Mesodermal cell (in vitro differentiated cells): ENCODE results near the gene KRT7.
"Not testable (repeated sequence)": the region's sequence is repeated elsewhere in the genome, so short reads cannot be mapped to it uniquely, and the experiment has no call there.

Experiments
- H3K27ac ChIP-seq: 2 replicates; pipeline ENCODE4 v1.7.0; 2013; ENCODE audit warnings: mild to moderate bottlenecking, low read depth, low read length, moderate library complexity; ENCODE audit not compliant: severe bottlenecking
- H3K36me3 ChIP-seq: 2 replicates; pipeline ENCODE4 v1.7.1; 2013; ENCODE audit warnings: mild to moderate bottlenecking, low read length, moderate library complexity; ENCODE audit not compliant: control insufficient read depth, insufficient read depth
- H3K4me1 ChIP-seq: one replicate; pipeline ENCODE4 v1.7.1; 2013; ENCODE audit warnings: mild to moderate bottlenecking, low read length; ENCODE audit not compliant: insufficient read depth, control insufficient read depth, poor library complexity, severe bottlenecking
- H3K4me3 ChIP-seq: 2 replicates; pipeline ENCODE4 v1.7.0; 2013; ENCODE audit warnings: low read length, control low read depth, mild to moderate bottlenecking; ENCODE audit not compliant: insufficient read depth, poor library complexity, severe bottlenecking; ENCODE audit errors: extremely low read depth
- H3K9me3 ChIP-seq: 2 replicates; pipeline ENCODE4 v1.7.1; 2013; ENCODE audit warnings: mild to moderate bottlenecking, low read length, moderate library complexity; ENCODE audit not compliant: control insufficient read depth
- WGBS, 2 experiments: methylation state at CpG; one replicate each; pipeline ENCODE4 v1.1.5; 2013; ENCODE audit warnings: missing lambda C conversion rate in 2 of 2; ENCODE audit not compliant: insufficient coverage in 2 of 2; 5-methylcytosine and 5-hydroxymethylcytosine counted together

The KRT7 gene

DNA sequence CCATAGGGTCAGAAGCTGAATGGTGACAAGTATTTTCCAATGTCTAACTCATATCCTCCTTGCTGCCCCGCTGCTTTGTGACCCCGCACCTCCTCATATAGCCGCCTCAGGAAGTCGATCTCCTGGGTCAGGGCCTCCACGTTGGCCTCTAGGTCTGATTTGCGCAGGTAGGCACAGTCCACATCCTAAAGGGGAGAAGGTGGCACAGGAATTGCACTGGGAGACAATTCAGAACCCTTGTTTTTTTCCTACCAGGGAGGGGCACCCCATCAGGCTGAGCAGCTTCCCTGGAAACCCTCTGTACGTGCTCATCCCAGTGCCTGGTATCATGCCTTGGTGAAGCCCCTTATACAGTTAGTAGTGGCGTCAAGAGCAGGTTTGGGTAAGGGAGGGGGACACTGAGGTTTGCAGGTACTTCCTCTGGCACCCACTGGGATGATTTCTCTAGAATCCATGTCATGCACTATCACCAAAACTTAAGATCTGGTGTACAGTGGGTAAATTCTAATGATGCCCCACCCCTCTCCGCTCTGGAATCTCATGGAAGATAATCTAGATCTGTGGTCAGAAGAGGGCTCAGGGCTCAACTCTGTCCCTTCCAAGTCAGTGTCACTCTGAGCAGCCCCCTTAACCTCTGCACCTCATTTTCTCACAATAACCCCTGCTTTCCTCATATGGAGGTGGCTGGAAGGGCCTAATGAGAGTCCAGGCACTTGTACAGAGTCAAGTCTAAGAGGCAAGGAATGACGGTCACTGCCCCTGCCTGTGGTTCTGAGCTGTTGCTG, 21.3 kb downstream of the KRT7 start:
- no peak overlapping the region for H3K27ac ChIP-seq
- H3K4me3 ChIP-seq: no peak overlapping the region
- H3K36me3 ChIP-seq: no peaks in the 10 kb centered on the region
- no peaks in the 10 kb centered on the region for H3K9me3 ChIP-seq
- H3K4me1 ChIP-seq: no peaks in the 10 kb centered on the region
- 94 to 96% methylated on average over 8 to 9 of the region's 10 CpGs for WGBS, 2 experiments

DNA sequence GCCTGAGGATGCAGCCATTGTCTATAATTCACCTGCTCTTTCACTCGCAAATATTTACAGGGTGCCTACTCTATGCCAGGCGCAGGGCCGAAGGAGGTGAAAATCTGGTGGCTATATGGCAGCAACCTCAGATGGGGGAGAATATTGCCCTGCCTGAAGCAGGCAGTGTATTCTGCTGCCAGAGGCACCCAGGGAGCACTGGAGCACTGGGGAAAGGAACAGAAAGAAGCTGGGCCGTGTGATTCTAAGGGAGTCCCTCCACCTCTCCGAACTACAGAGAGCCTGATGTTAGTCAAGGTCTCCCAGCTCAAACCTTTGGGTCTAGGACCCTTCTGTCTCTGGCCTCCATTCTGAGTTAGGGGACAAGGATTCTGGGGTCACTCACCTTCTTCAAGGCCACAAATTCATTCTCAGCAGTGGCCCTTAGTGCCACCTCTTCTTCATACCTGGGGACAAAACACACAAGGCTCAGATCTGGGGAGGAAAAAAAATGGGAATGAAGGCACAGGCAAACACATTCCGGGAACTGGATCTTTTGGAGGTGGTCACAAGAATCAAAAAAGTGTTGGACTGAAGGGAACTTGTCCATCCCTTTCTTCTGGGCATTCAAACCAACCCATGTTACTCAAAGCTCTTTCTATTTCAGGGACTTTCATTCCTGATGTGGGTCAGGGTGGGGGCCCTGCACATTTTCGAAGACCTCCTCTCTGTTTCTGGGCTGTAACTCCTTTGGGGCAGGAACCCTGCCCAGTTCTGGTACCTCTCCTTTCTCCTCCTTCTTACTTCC, 22.1 kb downstream of the KRT7 start:
- 64 to 88% methylated on average over 4 to 5 of the region's 7 CpGs for WGBS, 2 experiments
- Histone ChIP-seq H3K9me3 (no peaks in the 10 kb centered on the region), H3K4me3 (no peak overlapping the region), H3K4me1 (no peaks in the 10 kb centered on the region), H3K36me3 (no peaks in the 10 kb centered on the region), H3K27ac (no peak overlapping the region)

DNA sequence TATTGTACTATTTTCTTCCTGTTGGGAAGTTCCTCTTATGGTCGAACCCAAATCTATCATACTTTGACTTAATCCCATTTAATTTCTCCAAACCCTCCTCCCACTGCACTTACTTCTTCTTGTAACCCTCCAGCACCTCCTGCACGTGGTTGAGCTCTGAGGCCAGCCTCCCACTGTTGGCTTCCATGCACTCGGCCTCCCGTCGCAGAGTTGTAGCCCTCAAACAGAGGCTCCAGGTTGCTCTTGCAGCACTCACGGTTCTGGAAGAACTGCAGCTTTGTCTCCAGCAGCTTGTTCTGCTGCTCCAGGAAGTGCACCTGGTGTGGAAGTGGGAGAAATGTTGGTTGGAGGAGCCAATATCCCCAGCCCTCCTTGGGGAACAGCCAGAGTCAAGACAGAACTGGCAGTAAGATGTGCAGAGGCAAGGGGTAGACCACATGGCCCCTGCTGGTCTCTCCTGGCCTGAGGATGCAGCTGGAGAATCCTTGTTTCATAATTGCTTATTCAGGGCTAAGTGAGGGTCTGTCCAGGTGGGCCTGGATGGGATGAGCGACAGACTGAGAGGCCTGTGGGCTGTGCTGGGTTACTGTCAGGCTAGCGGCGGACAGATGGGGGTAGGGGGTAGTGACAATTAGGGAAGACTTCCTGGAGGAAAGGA, 23.0 kb downstream of the KRT7 start:
- Histone ChIP-seq H3K36me3 (no peaks in the 10 kb centered on the region), H3K27ac (no peak overlapping the region), H3K4me1 (no peaks in the 10 kb centered on the region), H3K4me3 (no peak overlapping the region), H3K9me3 (no peaks in the 10 kb centered on the region)
- WGBS, 2 experiments: 86 to 88% methylated on average over 8 to 9 of the region's 9 CpGs

DNA sequence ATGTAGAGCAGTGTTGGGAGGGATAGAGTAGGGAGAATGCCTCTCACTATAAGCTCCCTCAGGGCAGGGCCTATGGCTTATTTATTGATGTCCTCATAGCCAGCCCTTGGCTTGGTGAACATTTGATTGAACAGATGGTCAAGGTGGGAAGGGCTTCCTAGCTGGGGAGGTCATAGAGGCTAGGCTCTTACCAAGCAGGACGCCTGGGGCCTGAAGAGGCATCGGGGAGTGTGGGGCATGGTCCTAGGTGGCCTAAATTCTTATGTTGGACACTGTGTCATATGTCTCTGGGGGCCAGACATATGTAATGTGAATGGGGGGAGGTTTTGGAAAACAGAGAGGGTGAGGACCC, 23.5 kb downstream of the KRT7 start:
- Histone ChIP-seq H3K9me3 (no peaks in the 10 kb centered on the region), H3K4me1 (no peaks in the 10 kb centered on the region)
- 79 to 88% methylated on average over 2 of the region's 2 CpGs for WGBS, 2 experiments

DNA sequence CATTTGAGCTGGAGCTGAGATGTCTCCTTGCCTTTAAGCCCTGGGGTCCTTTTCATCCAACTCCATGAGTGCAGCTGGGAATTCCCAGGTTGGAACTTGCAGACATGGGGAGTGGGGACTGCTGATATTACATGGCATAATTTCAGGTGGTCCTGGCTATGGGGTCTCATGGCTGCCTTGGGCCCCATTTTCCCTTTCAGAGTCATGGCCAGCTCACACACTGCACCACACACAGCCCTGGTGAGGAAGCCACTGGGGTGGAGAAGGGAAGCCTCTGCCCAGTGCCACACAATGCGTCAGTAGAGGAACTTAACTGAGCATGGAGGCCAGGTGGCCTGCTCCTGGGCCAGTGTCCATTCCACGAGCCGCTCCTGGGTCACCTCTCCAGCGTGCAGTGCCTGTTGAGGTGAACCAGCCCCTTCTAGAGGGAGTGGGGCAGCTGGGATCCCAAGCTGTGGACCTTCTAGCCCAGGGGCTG, 24.1 kb downstream of the KRT7 start:
- no peaks in the 10 kb centered on the region for H3K9me3 ChIP-seq
- no peak overlapping the region for H3K4me3 ChIP-seq
- no peaks in the 10 kb centered on the region for H3K4me1 ChIP-seq
- H3K36me3 ChIP-seq: no peaks in the 10 kb centered on the region
- 85 to 93% methylated on average over 4 of the region's 4 CpGs for WGBS, 2 experiments
- no peak overlapping the region for H3K27ac ChIP-seq

More for the DNA sequence above, 23.5 kb downstream of the KRT7 start:
- H3K36me3 ChIP-seq: no peaks in the 10 kb centered on the region
- H3K27ac ChIP-seq: no peak overlapping the region
- no peak overlapping the region for H3K4me3 ChIP-seq

DNA sequence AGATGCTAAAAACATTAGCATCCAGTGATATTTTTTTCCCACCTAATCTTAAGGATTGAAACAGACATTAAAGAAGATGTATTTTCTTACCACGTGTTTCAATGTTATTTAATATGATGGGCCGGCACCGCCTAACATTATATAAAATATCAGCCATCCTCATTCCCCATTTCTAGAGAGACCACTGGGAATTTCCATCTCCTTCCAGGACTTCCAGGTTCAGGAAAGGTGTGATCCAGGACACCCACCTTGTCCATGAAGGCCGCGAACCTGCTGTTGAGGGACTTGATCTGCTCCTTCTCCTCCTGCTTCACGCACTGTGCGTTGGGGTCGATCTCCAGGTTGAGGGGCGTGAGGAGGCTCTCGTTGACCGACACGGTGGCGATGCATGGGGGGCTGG, 24.9 kb downstream of the KRT7 start:
- not testable (repeated sequence) for H3K27ac ChIP-seq, H3K4me1 ChIP-seq, H3K9me3 ChIP-seq, H3K36me3 ChIP-seq, H3K4me3 ChIP-seq
- 86 to 97% methylated on average over 4 of the region's 13 CpGs for WGBS, 2 experiments

DNA sequence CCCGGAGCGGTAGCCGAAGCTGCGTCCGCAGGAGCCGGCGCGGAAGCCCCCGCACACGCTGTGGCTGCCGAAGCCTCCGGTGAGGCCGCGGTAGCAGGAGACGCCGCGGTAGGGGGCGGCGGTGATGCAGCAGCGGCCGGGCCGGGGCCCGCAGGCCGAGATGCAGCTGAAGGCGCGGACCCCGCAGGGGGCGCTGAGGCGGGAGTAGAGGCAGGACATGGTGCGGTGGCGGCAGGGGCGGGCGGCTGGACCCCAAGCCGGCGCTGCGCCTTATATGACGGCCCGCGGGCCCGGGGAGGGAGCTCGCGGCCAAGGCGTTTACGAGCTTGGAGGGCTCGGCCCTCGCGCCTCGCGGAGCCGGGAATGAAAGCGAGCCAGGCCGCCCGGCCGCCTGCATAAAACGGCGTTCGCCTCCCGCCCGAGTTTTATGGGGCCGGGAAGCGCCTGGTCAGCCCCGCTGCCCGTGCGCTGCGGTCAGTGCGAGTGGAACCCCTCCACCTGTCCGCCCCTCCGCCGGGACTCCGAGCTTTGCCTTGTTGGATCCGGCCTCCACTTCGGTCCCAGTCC, 25.4 kb downstream of the KRT7 start:
- no peaks in the 10 kb centered on the region for H3K4me1 ChIP-seq
- no peaks in the 10 kb centered on the region for H3K9me3 ChIP-seq
- WGBS, 2 experiments: 9% methylated on average over 64 to 67 of the region's 72 CpGs
- H3K36me3 ChIP-seq: no peaks in the 10 kb centered on the region
- no peak overlapping the region for H3K27ac ChIP-seq
- H3K4me3 ChIP-seq: peak overlapping the region; percentile 11

DNA sequence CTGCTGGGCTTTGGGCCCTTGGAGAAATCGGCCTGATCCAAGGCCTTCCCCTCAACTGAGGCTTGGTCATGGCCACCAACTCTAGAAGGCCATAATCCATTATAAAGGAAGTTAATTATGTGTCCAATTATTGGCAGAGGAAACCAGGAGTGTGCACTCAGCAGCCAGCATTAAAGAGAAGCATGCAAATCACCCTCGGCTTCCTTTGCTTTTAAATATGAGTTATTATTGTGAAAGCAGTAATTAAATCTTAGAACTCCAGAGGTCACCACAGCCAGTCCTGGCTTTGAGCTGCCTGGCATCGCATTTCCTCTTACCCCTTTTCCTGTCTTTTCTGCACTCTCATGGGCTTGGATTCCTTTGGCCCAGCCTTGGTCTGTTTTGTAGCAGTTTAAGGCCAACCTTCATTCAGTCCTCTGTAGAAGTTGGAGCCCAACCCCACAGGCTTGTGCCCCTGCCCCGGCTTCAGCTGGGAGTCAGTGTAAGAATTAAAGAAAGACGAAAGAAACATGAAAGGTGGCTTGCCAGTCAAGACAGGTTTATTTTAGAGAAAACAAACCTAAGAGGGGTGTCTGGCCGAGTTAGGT, 26.7 kb downstream of the KRT7 start:
- Histone ChIP-seq H3K4me3 (no peak overlapping the region), H3K4me1 (no peaks in the 10 kb centered on the region), H3K36me3 (no peaks in the 10 kb centered on the region), H3K9me3 (no peaks in the 10 kb centered on the region), H3K27ac (no peak overlapping the region)
- WGBS, 2 experiments: 81 to 94% methylated on average over 5 to 6 of the region's 6 CpGs

DNA sequence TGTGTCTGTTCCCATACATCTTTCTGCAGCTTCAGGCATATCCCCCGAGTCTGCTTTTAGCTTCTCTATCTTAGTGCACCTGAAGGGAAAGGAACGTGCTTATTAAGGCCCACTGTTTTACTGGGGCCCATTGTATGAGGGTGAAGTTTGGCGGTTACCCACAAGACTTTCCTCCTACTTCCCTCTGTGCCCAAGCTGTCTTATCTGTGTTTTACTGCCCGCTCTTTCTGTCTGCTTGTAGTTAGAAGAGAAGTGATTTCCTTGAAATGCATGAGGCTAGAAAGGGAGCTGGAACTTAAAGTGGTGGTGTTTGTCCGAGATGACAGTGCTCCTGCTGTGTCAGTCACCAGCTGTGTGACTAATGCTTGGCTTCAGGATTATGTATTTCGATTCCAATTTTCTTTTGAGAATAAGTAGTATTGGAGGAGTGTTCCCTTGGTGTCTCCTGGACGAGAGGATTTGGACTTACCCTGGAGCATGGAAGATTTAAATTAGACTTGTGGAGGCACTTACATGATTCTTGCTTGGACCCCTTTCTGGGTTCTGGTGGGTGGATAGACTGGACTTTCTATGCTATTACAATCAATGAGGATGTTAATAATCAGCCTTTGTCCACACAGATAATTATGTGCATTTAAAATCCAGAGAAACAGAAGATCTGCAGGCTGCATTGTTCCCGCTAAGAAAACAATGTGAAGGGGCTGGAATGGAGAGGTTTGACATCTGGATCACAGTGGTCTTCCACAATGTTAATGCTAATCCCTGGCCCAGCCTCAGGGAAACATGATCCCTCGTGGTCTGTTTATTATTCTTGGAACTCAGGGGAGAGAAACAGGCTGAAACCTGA, 27.5 kb downstream of the KRT7 start:
- Histone ChIP-seq H3K27ac (no peak overlapping the region), H3K36me3 (no peaks in the 10 kb centered on the region), H3K9me3 (no peaks in the 10 kb centered on the region), H3K4me3 (no peak overlapping the region), H3K4me1 (no peaks in the 10 kb centered on the region)
- 78 to 81% methylated on average over 3 to 4 of the region's 9 CpGs for WGBS, 2 experiments

DNA sequence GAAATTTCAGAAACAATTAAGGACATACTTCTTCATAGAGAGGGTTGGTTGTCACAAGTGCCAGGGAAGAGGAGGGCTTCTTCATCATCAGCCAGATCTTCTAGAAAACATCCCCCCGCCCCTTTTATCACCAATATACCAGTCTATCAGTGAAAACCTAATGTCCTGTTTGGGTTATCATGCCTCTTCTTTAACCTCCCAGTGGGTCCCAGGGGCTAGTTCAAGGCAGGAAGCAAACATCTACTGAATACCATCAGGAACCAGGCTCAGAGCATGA, 28.1 kb downstream of the KRT7 start:
- no peaks in the 10 kb centered on the region for H3K4me1 ChIP-seq
- no peaks in the 10 kb centered on the region for H3K36me3 ChIP-seq
- 60% methylated on average over 1 of the region's 1 CpG; no CpG with 5 or more reads in 1 of the 2 experiments for WGBS, 2 experiments
- H3K27ac ChIP-seq: no peak overlapping the region
- H3K4me3 ChIP-seq: no peak overlapping the region
- H3K9me3 ChIP-seq: no peaks in the 10 kb centered on the region
